Putamen (tissue), 1 donor: ENCODE measurements around the gene TCF4.
A peak's percentile ranks its signal among the peaks of the same experiment; 100 is the strongest.

Source experiments
- DNase-seq: peaks from one replicate; pipeline ENCODE4 v3.0.0-alpha.2; 2016; ENCODE audit warnings: low spot score

The TCF4 gene

DNA sequence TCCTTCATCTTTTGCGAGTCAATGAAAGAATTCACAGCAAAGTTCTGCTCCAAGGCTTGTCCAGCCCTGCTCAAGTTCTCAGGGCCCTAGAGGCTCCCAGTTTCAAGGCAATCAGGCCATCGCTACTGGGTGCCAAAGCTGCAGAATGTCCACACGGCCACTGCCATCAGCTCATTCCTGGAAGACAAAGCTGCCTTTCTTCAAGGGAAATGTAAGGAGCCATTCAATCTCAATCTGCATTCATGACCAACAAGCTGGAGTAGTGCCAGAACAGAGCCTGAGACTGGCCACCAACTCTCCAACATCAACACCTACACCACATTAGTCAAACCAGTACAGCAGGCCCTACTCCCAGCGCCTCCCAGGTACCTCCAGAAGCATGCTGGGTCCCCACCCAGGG, 202.2 kb downstream of the TCF4 start:
- peak; percentile 88 for DNase-seq

GRCh38 chr18:55384551-55385275, 203.3 kb downstream of the TCF4 start:
- peak; percentile 70 for DNase-seq

DNA sequence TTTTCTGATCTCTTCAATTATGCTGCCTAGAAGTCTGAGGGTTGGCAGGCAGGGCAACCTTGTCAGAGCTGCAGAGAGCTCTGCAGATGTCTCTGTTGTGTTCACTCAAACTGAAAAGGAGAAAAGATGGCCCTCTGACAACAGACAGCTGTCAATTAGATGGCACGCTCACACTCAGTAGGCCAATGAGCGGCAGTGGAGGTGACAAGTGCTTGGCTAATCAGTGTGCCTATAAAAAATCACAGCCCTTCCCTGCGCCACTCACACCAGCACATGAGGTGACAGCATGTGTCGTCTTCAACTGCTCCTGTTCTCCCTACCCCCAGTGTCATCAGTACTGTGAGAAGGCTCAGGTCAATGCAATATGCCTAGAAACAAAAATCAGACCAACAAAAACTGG, 203.9 kb downstream of the TCF4 start:
- DNase-seq, result no peak

DNA sequence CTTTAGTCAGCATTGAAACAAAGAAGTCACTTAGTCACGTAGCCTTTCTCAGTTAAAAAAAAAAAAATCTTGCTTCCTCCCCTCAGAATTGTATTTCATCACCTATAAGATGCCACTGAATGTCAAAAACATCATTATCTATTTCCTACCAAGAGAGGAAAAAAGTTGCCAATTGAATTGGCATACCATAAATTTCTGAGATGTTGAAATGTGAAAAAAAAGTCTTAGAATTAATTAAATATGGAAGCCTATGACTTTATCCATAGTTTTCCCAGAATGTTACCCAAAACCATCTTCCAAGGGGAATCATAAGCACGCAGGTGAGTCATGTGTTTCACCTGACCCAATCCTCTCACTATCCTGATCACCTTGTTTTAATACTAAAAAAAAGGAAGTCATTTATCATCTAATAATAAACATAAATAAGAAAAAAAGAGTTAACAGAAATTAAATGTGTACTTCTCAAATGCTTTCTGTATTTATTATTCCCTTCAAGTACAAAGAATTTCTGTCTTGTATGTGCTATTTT, 205.7 kb downstream of the TCF4 start:
- no peak for DNase-seq

DNA sequence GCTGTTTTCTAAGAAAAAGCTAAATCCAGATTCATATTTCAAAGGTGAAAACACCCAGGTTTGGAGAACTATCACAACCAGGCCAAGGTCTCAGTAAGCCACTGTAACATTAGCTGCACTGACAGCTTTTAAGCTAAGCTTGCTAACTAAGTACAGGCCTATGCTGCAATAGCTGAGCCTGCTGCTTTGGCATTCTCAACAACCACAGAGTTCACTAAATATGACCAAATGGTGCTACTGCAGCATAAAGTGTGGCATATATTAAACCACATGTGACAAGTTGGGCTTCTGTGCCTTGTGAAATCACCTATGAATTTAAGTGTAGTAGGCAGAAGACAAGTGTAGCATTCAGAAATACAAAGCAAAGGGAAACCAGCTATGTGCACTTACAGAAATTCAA, 206.7 kb downstream of the TCF4 start:
- DNase-seq, result no peak

DNA sequence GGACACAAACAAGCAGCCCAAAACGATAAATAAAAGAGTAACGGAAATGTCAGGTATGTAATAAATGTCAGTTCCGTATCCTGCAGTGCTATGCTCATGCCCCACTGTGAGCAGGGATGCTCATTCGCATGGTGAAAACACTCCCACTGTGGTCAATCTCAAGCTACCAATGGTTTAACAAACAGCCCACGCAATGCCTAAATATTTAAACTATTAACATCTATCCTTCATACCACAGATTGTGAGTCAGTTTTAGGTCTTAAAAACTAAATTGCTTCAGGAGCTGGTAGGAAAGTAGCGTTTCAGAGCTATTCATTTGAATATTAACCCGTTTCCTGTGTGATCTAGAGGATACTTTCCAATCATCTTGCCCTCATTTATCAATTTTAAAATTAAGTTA, 207.4 kb downstream of the TCF4 start:
- DNase-seq, result no peak

GRCh38 chr18:55376387-55376786, 211.6 kb downstream of the TCF4 start:
- DNase-seq, result no peak

DNA sequence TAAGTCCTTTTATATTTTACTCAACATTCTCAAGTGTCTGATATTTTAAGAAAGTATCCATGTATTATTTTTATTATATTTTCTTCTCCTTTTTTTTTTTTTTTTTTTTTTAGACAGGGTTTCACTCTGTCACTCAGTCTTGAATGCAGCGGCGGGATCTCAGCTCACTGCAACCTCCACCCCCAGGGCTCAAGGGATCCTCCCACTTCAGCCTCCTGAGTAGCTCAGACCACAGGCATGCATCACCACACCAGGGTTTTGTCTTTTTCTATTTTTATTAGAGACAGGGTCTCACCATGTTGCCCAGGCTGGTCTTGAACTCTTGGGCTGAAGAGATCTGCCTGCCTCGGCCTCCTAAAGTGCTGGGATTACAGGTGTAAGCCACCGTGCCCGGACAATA, 212.1 kb downstream of the TCF4 start:
- DNase-seq, result no peak

DNA sequence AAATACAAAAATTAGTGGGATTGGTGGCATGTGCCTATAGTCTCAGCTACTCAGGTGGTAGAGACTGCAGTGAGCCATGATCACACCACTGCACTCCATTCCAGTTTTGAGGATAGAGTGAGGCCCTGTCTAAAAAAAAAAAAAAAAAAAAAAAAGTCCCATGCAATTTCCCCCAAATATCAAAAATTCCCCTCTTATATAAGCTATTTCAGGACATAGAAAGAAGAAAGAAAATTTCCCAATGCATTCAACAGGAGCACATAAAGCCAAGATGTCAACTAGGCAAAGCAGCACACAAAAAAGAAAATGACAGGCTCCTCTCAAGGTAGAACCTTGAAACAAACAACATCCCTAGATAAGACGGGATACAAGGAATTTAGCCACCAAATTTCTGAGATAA, 213.3 kb downstream of the TCF4 start:
- no peak for DNase-seq

- DNase-seq, result no peak
Measured at GRCh38 chr18:55372209-55372608, 215.8 kb downstream of the TCF4 start.

DNA sequence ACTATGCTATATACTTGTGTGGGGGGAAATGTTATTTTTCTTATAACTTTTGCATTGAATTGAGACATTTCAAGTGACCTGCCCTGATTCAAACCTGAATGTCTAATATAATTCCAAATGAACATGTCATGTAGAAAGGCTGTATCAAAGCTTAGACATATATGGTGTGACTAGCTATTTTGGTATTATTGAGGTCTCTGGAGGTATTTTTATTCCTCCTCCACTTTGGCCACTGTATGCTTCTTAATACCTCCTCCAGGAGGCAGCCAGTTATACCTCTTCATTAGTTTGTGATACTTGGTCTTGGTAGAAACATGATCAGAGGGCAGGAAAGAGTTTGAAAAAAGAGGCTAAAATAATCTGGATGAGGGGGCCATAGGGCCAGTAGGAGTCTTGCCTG, 217.1 kb downstream of the TCF4 start:
- no peak for DNase-seq

DNA sequence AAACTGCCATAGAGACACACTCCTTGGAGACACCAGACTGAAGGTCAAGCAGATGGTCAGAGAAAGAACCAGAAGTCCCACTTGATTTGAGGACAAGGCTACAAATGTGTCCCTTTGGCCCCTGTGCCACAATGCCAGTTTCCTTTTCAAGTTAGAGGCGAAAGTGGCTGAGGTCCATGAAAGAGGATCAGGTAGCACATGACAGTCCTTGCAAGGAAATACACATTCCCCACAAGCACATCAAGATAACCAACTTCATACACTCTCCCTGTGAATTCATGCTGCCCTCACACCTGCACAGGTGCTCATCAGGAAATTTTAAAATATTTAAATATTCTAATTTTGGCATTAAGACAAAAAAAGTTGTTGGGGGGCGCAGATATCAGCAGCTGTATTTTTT, 218.6 kb downstream of the TCF4 start:
- DNase-seq, result no peak

- no peak for DNase-seq
Measured at GRCh38 chr18:55365342-55365741, 222.7 kb downstream of the TCF4 start.

DNA sequence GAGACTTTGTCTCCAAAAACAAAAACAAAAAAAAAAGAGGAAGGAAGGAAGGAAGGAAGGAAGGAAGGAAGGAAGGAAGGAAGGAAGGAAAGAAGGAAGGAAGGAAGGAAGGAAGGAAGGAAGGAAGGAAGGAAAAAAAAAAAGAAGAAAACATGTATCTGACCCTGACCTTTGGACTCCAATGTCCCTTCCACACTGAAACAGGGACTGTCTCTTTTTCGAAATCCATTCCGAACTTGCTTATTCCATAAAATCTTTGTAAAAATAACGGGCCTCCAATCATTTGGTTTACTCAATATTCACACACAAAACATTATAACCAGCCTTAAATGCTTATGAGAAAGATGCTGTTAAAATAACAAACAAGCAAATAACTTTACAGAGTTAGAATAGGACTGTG, 225.7 kb downstream of the TCF4 start:
- no peak for DNase-seq

GRCh38 chr18:55361492-55362250, 226.3 kb downstream of the TCF4 start:
- DNase-seq, result no peak

GRCh38 chr18:55360061-55360460, 227.9 kb downstream of the TCF4 start:
- no peak for DNase-seq

- DNase-seq, result no peak
Measured at GRCh38 chr18:55356815-55357214, 231.2 kb downstream of the TCF4 start.

DNA sequence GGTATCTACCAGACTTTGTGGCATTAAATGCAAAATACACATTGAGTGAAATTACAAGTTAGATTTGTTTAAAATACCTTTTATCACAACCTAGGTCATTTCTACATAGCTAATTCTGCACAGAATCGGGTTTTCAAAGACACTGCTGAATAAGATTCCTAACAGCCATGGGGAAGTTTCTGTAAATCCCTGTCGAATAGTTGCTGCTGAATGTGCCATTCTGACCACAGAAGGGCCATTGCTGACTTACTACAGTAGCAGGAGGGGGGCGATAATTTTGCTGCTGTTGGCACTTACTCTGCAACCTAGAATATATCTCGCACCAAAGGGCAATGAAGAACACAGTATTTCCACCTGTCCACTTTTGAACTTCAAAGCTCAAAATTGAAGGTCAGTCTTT, 232.8 kb downstream of the TCF4 start:
- DNase-seq, result no peak

GRCh38 chr18:55354795-55355194, 233.2 kb downstream of the TCF4 start:
- DNase-seq, result no peak

GRCh38 chr18:55353806-55354205, 234.2 kb downstream of the TCF4 start:
- DNase-seq, result no peak

GRCh38 chr18:55353391-55353790, 234.6 kb downstream of the TCF4 start:
- DNase-seq, result no peak

GRCh38 chr18:55351980-55352714, 235.8 kb downstream of the TCF4 start:
- peak; percentile 86 for DNase-seq

DNA sequence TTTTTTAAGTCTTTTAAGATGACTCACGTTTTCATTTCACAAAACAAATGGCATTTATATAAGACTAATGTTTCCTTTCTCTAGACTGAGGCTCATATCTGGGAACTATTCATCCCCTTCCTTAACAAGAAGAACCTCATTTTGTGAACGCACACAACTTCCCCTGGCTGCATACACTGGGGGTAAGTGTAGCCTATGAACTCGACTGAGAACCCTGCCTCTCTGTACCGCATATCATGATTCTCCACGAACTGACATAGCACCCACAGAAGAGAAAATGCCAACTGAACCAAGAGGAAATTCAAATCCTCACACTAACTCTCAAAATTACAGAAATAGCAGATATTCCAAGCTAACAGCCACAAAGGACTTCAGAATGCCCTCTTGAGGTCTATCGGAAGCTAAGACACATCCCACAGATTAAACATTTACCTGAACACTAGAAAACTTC, 236.7 kb downstream of the TCF4 start:
- DNase-seq, result no peak
